Astrocyte (in vitro differentiated cells and primary cell): ENCODE data around the gene UBTD1. TPM values are rescaled to one million over a fixed set of nuclear protein-coding genes. Genes with fewer than 3 reads are reported as not detected.

ENCODE experiments used
- DNase-seq: peaks from one replicate; pipeline ENCODE4 v3.0.0-alpha.2; 2010; ENCODE audit warnings: low read depth
- FAIRE-seq: peaks from 2 replicates; lab custom pipeline; 2011; peaks lifted over from hg19 to GRCh38; lab: Jason Lieb, UNC
- H2AFZ ChIP-seq: 2 replicates; pipeline ENCODE4 v1.6.0; 2012; ENCODE audit warnings: low read depth, low read length, inconsistent platforms
- H3K27ac ChIP-seq: 2 replicates; pipeline ENCODE4 v1.5.1; 2011; ENCODE audit warnings: low read depth, low read length, inconsistent platforms
- H3K27me3 ChIP-seq: 2 replicates; pipeline ENCODE4 v1.6.0; 2011; ENCODE audit warnings: low read length, inconsistent platforms; ENCODE audit not compliant: insufficient read depth
- H3K36me3 ChIP-seq: 2 replicates; pipeline ENCODE4 v1.5.1; 2011; ENCODE audit warnings: low read length, inconsistent platforms; ENCODE audit not compliant: insufficient read depth
- H3K4me1 ChIP-seq: 2 replicates; pipeline ENCODE4 v1.5.1; 2011; ENCODE audit warnings: low read length, inconsistent platforms; ENCODE audit not compliant: insufficient read depth
- H3K4me2 ChIP-seq: 2 replicates; pipeline ENCODE4 v1.6.0; 2012; ENCODE audit warnings: low read length, inconsistent platforms
- H3K4me3 ChIP-seq: 2 replicates; pipeline ENCODE4 v1.5.1; 2011; ENCODE audit warnings: low read depth, mild to moderate bottlenecking, low read length, inconsistent platforms; ENCODE audit not compliant: insufficient read depth
- H3K79me2 ChIP-seq: 2 replicates; pipeline ENCODE4 v1.6.0; 2012; ENCODE audit warnings: mild to moderate bottlenecking, low read length, inconsistent platforms; ENCODE audit not compliant: insufficient read depth
- H3K9ac ChIP-seq: 2 replicates; pipeline ENCODE4 v1.6.0; 2012; ENCODE audit warnings: mild to moderate bottlenecking, low read length, inconsistent platforms
- H3K9me3 ChIP-seq: 2 replicates; pipeline ENCODE4 v1.5.1; 2012; ENCODE audit warnings: low read depth, mild to moderate bottlenecking, low read length, inconsistent platforms; ENCODE audit not compliant: insufficient read depth
- H4K20me1 ChIP-seq: 2 replicates; pipeline ENCODE4 v1.6.0; 2012; ENCODE audit warnings: low read length, inconsistent platforms; ENCODE audit not compliant: insufficient read depth
- H3K27ac Mint-ChIP-seq: one replicate; pipeline ENCODE4 v1.8.0; 2021; ENCODE audit warnings: mild to moderate bottlenecking, mixed read lengths; ENCODE audit not compliant: unreplicated experiment
- H3K27me3 Mint-ChIP-seq: one replicate; pipeline ENCODE4 v1.8.0; 2021; ENCODE audit warnings: low read depth, mixed read lengths; ENCODE audit not compliant: unreplicated experiment
- H3K36me3 Mint-ChIP-seq: one replicate; pipeline ENCODE4 v1.8.0; 2021; ENCODE audit warnings: low read depth, mixed read lengths; ENCODE audit not compliant: unreplicated experiment
- H3K4me1 Mint-ChIP-seq: one replicate; pipeline ENCODE4 v1.8.0; 2021; ENCODE audit warnings: low read depth, mixed read lengths; ENCODE audit not compliant: unreplicated experiment
- H3K4me3 Mint-ChIP-seq: one replicate; pipeline ENCODE4 v1.8.0; 2021; ENCODE audit warnings: mild to moderate bottlenecking, moderate library complexity, mixed read lengths; ENCODE audit not compliant: unreplicated experiment
- H3K9me3 Mint-ChIP-seq: one replicate; pipeline ENCODE4 v1.8.0; 2021; ENCODE audit warnings: mild to moderate bottlenecking, mixed read lengths; ENCODE audit not compliant: unreplicated experiment
- CTCF ChIP-seq: IDR thresholded peaks from 2 replicates; pipeline ENCODE4 v1.5.1; 2011; ENCODE audit warnings: low read depth, mild to moderate bottlenecking, inconsistent platforms, low read length, moderate library complexity; ENCODE audit not compliant: insufficient read depth
- EZH2 ChIP-seq: IDR thresholded peaks from 2 replicates; pipeline ENCODE4 v1.6.1; 2012; ENCODE audit warnings: mild to moderate bottlenecking, low read length, inconsistent platforms; ENCODE audit not compliant: insufficient read depth
- total RNA-seq: library from RNA; stranded (reverse); gene quantifications from 2 replicates; pipeline ENCODE4 v1.2.1, GENCODE V29; 2021

Gene UBTD1
- total RNA-seq, 1 donor from 2014 or later = 73.1 TPM

DNA sequence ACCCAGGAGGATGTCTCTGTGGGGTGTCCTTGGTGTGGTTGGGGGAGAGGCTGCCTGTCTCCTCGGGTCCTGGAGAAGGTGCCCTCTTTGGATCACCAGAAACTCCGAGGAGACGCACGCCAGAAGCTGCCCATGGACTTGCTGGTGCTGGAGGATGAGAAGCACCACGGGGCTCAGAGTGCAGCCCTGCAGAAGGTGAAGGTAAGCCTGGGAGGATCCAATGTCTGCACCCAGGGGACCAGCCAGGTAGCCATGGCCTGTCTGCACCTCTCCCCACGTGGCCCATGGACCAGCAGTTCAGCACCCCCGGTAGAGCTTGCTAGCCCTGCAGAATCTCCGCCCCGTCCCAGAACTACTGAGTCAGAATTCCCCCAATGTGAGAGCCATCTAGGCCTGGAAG is 79.0 kb downstream of the UBTD1 start:
- Mint-ChIP-seq H3K36me3 (peaks cover 6% of the 10 kb centered on the region), H3K27me3 (no peaks in the 10 kb centered on the region), H3K4me1 (peaks cover 19% of the 10 kb centered on the region), H3K9me3 (peaks cover 2% of the 10 kb centered on the region), H3K4me3 (no peak overlapping the region), H3K27ac (no peak overlapping the region)
- H3K4me1 ChIP-seq = peaks cover 7% of the 10 kb centered on the region
- H3K79me2 ChIP-seq = no peaks in the 10 kb centered on the region
- no peaks in the 10 kb centered on the region for H3K9me3 ChIP-seq
- no peak for TF ChIP-seq CTCF
- H3K27ac ChIP-seq = no peak overlapping the region
- no peak for FAIRE-seq
- H3K4me2 ChIP-seq = no peak overlapping the region
- no peaks in the 10 kb centered on the region for H3K27me3 ChIP-seq
- H3K9ac ChIP-seq = no peak overlapping the region
- H4K20me1 ChIP-seq = peaks cover 5% of the 10 kb centered on the region
- no peak for DNase-seq
- no peak overlapping the region for H2AFZ ChIP-seq
- no peak overlapping the region for H3K4me3 ChIP-seq
- no peaks in the 10 kb centered on the region for H3K36me3 ChIP-seq

DNA sequence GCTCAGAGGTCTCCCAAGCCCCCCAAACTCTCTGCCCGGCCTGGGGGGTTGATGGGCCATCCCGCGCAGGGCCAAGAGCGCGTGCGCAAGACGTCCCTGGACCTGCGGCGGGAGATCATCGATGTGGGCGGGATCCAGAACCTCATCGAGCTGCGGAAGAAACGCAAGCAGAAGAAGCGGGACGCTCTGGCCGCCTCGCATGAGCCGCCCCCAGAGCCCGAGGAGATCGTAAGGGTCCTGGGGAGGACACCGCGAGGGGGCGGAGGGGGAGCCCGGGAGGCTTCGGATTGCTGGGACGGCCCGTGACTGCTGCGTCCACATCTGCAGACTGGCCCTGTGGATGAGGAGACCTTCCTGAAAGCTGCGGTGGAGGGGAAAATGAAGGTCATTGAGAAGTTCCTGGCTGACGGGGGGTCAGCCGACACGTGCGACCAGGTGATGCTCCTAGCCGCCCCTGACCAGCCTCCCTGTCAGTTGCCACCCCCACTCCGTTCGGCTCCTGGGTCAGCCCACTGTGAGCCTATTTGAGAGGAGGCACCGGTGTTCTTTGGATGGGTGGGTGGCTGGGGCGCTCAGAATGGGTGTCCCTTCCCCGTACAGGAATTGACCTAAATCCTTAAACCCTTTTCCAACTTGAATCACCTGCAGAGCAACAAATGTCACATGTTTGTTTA is 79.6 kb downstream of the UBTD1 start:
- Histone ChIP-seq H3K27ac (no peak overlapping the region), H4K20me1 (no peaks in the 10 kb centered on the region), H3K36me3 (no peaks in the 10 kb centered on the region), H3K4me3 (no peak overlapping the region), H3K9ac (no peak overlapping the region), H3K9me3 (no peaks in the 10 kb centered on the region), H3K27me3 (no peaks in the 10 kb centered on the region), H3K4me2 (no peak overlapping the region), H3K79me2 (no peaks in the 10 kb centered on the region), H2AFZ (no peak overlapping the region), H3K4me1 (peaks cover 7% of the 10 kb centered on the region)
- no peak overlapping the region for H3K27ac Mint-ChIP-seq
- FAIRE-seq (no peak), DNase-seq (no peak)
- H3K27me3 Mint-ChIP-seq = no peaks in the 10 kb centered on the region
- no peaks in the 10 kb centered on the region for H3K9me3 Mint-ChIP-seq
- TF ChIP-seq EZH2 (no peak), CTCF (no peak)
- no peak overlapping the region for H3K4me3 Mint-ChIP-seq
- H3K36me3 Mint-ChIP-seq = peaks cover 6% of the 10 kb centered on the region
- H3K4me1 Mint-ChIP-seq = peaks cover 13% of the 10 kb centered on the region
